Heart right ventricle (tissue), 16 donors: Measurements from ENCODE around the gene HRCT1. TPM values are rescaled to one million over a fixed set of nuclear protein-coding genes. Genes with fewer than 3 reads are reported as not detected.

Experiments used
- ATAC-seq, 8 donors: fragments of 200-7000 bp; cut with Tn5 transposase; one replicate each; pipeline ENCODE4 v1.9.1; 2020; ENCODE audit warnings: mild to moderate bottlenecking in 8 of 8, moderate library complexity in 8 of 8, moderate number of reproducible peaks in 1 of 8
- DNase-seq, 2 donors: peaks; one replicate each; pipeline ENCODE4 v3.0.0-alpha.2; 2020
- H3K27ac ChIP-seq, 10 donors: fragments of 200-600 bp; sonication (generic) in 2 of 10; one replicate each; pipeline versions ENCODE4 v1.5.0 to v1.8.0; 2020 to 2022; ENCODE audit warnings: mild to moderate bottlenecking in 3 of 10
- H3K27me3 ChIP-seq, 7 donors: fragments of 200-600 bp; one replicate each; pipeline ENCODE4 v1.8.0; 2021 to 2022; ENCODE audit warnings: mild to moderate bottlenecking in 2 of 7
- H3K36me3 ChIP-seq, 9 donors: fragments of 200-600 bp; sonication (generic) in 1 of 9; one replicate each; pipeline versions ENCODE4 v1.5.0 to v1.8.0; 2020 to 2022; ENCODE audit warnings: mild to moderate bottlenecking in 2 of 9
- H3K4me1 ChIP-seq, 9 donors: fragments of 200-600 bp; sonication (generic) in 1 of 9; one replicate each; pipeline versions ENCODE4 v1.5.0 to v1.8.0; 2020 to 2022; ENCODE audit warnings: mild to moderate bottlenecking in 4 of 9
- H3K4me3 ChIP-seq, 10 donors: fragments of 200-600 bp; sonication (generic) in 2 of 10; one replicate each; pipeline versions ENCODE4 v1.5.0 to v1.8.0; 2020 to 2022; ENCODE audit warnings: mild to moderate bottlenecking in 7 of 10, moderate library complexity in 2 of 10
- H3K9me3 ChIP-seq, 11 donors: fragments of 200-600 bp in 10 of 11; sonication (generic) in 2 of 11; one replicate each; pipeline versions ENCODE4 v1.5.0 to v1.8.0; 2013 to 2022; ENCODE audit warnings: mild to moderate bottlenecking in 2 of 11, control low read depth in 1 of 11, moderate library complexity in 1 of 11
- CTCF ChIP-seq, 9 donors: fragments of 200-600 bp; sonication (generic) in 2 of 9; IDR thresholded peaks; one replicate each; pipeline versions ENCODE4 v1.5.0 to v1.8.0; 2021 to 2022; ENCODE audit warnings: antibody characterized with exemption in 9 of 9, mild to moderate bottlenecking in 5 of 9, moderate library complexity in 1 of 9
- WGBS, 2 donors: extraction: QIAGEN DNeasy Blood & Tissue Kit; methylation state at CpG; one replicate each; pipeline ENCODE4 v1.1.7; 2013; ENCODE audit warnings: inconsistent platforms in 1 of 2; 5-methylcytosine and 5-hydroxymethylcytosine counted together
- intact Hi-C, 10 donors: fragments of 100-400 bp; cut with DNase I; formaldehyde crosslinking; loops; one replicate each; pipeline versions ENCODE4 v1.11.1 to v1.14.2; 2022
- polyA plus RNA-seq, 2 donors: library from polyadenylated mRNA; stranded (reverse); fragments of 200-250 nt; gene quantifications; one replicate each; pipeline ENCODE4 v1.2.3, GENCODE V29; 2013
- total RNA-seq, 10 donors: library from RNA; stranded (reverse); fragmentation: NEBNext Ultra II Directional in 3 of 10; extraction: Animal tissue kit (Norgen Biotek cat#: 25700) in 3 of 10; gene quantifications; one replicate each; pipeline versions ENCODE4 v1.2.1 to v1.2.4, GENCODE V29; 2021 to 2023
- donor health status: Arrhythmogenic right ventricular cardiomyopathy.
- donor health status: ischemic (EF 13 %, LVEDD 7.1; RV severe dilation, severe dysfunction).
- donor health status: healthy with polysubstance abuse.
- donor health status: DM: no; HTN: yes; CAD: no.
- donor health status: DM: no; HTN: no; CAD: no.
- donor health status: ischemic (EF 25% LVEDD 6.9; RV normal size, moderate dysfunction).
- donor health status: ischemic (EF 25% LVEDD 5.7; RV mildly dilated, moderate dysfunction).
- donor health status: healthy.
- donor health status: DM: yes; HTN: yes; CAD: no.
- donor health status: Ischemic cardiomyopathy.
- donor health status: ischemic (EF 35%, LVEDD 5.7; RV mildly dilated, moderate dysfunction).
- donor health status: nonischemic (EF 11% LVEDD 7.7; RV severe dilation, severe dysfunction).
- donor health status: DM: yes; HTN: yes; CAD: no.
- donor health status: PGD.
- donor health status: ischemic (EF 29% LVEDD 5.4; RV normal size, mild dysfunction).
- donor health status: nonischemic (EF 23%, LVEDD 6.1; RV moderate dilation, normal function).

HRCT1 gene
- total and polyA plus RNA-seq, 12 donors, result 1.5 to 13.9 (median 3.2) TPM

- DNase-seq (no peak), ATAC-seq (peak in 1 of 8 donors; percentile 24)
- no peak overlapping the region for H3K4me3 ChIP-seq
- H3K9me3 ChIP-seq, result no peaks in the 10 kb centered on the region
- intact Hi-C loops, result loop anchor here in 1 of 10 donors (5.0 kb wide), 1 partner anchor 37 kb away; no protein-coding TSS in a partner anchor
- TF ChIP-seq CTCF (IDR thresholded peaks at IDR 0.05), result no peak
- no peaks in the 10 kb centered on the region for H3K36me3 ChIP-seq
- WGBS, 2 donors, result 89 to 91% methylated on average over 19 of the region's 19 CpGs
- peaks cover 0 to 6% (median 0%) of the 10 kb centered on the region in 9 donors for H3K4me1 ChIP-seq
- no peak overlapping the region for H3K27ac ChIP-seq
- H3K27me3 ChIP-seq, result peaks cover 0 to 26% (median 2%) of the 10 kb centered on the region in 7 donors
Observed at GRCh38 chr9:35869621-35870216, 36.3 kb upstream of the HRCT1 start.

- WGBS, 2 donors, result 89 to 92% methylated on average over 8 of the region's 8 CpGs
Observed at GRCh38 chr9:35870351-35870923, 35.6 kb upstream of the HRCT1 start, which contains the start of gene OR13J1. OR13J1 (minus strand) TSS chr9:35870401; CDS start chr9:35870401, 0 bp downstream.

GRCh38 chr9:35871545-35871944 lies 34.5 kb upstream of the HRCT1 start:
- peaks cover 0 to 22% (median 0%) of the 10 kb centered on the region in 7 donors for H3K27me3 ChIP-seq
- peaks cover 0 to 14% (median 0%) of the 10 kb centered on the region in 11 donors for H3K9me3 ChIP-seq
- 61 to 62% methylated on average over 3 of the region's 3 CpGs for WGBS, 2 donors
- H3K27ac ChIP-seq, result no peak overlapping the region
- intact Hi-C loops, result loop anchor here in 1 of 10 donors (5.0 kb wide), 1 partner anchor 39 kb away; no protein-coding TSS in a partner anchor
- no peak overlapping the region for H3K4me3 ChIP-seq
- ATAC-seq (peak in 2 of 8 donors; percentile 61 to 62), DNase-seq (no peak)
- TF ChIP-seq CTCF (IDR thresholded peaks at IDR 0.05), result no peak
- H3K4me1 ChIP-seq, result no peaks in the 10 kb centered on the region
- no peaks in the 10 kb centered on the region for H3K36me3 ChIP-seq

More at GRCh38 chr9:35870351-35870923, 35.6 kb upstream of the HRCT1 start, which contains the start of gene OR13J1:
- Histone ChIP-seq H3K4me3 (no peak within 1 kb of the TSS), H3K27me3 (peaks cover 0 to 26% (median 0%) of the 10 kb centered on the region in 7 donors), H3K36me3 (no peaks in the 10 kb centered on the region), H3K9me3 (peaks cover 0 to 4% (median 0%) of the 10 kb centered on the region in 11 donors), H3K4me1 (peaks cover 0 to 4% (median 0%) of the 10 kb centered on the region in 9 donors), H3K27ac (no peak within 1 kb of the TSS)
- DNase-seq, result no peak
- ATAC-seq, result no peak
- intact Hi-C loops, result loop anchor here in 1 of 10 donors (5.0 kb wide), 1 partner anchor 38 kb away; no protein-coding TSS in a partner anchor
- TF ChIP-seq CTCF (IDR thresholded peaks at IDR 0.05), result no peak

- Histone ChIP-seq H3K27me3 (peaks cover 0 to 17% (median 0%) of the 10 kb centered on the region in 7 donors), H3K4me1 (no peaks in the 10 kb centered on the region), H3K27ac (no peak overlapping the region), H3K4me3 (no peak overlapping the region), H3K36me3 (no peaks in the 10 kb centered on the region), H3K9me3 (peaks cover 0 to 23% (median 0%) of the 10 kb centered on the region in 11 donors)
- WGBS, 2 donors, result 68 to 74% methylated on average over 3 of the region's 3 CpGs
- DNase-seq (no peak), ATAC-seq (no peak)
- TF ChIP-seq CTCF (IDR thresholded peaks at IDR 0.05), result no peak
- intact Hi-C loops, result loop anchor here in 1 of 10 donors (5.0 kb wide), 1 partner anchor 40 kb away; no protein-coding TSS in a partner anchor
Observed at GRCh38 chr9:35872505-35872904, 33.5 kb upstream of the HRCT1 start.
